Measurements from ENCODE around the gene SAMD13. TPM values are rescaled to one million over a fixed set of nuclear protein-coding genes. Genes with fewer than 3 reads are reported as not detected.

The SAMD13 gene
- total RNA-seq, 1 donor from 2014 or later = not detected

- Histone ChIP-seq H3K4me1 (peaks cover 20% of the 10 kb centered on the region), H3K4me3 (no peak overlapping the region), H3K27me3 (no peaks in the 10 kb centered on the region), H3K27ac (no peak overlapping the region), H3K9me3 (no peaks in the 10 kb centered on the region), H3K36me3 (no peaks in the 10 kb centered on the region)
- no peak for DNase-seq (ENCODE audit: extremely low spot score in 2 of 2)
- intact Hi-C loops (cut with DNase I) = no loop called here
- no peak for TF ChIP-seq POLR2A (IDR thresholded peaks at IDR 0.05)
- no peak for TF ChIP-seq POLR2AphosphoS5 (IDR thresholded peaks at IDR 0.05; ENCODE audit: insufficient read depth in 1 of 2, low read depth in 1 of 2)
- no peak for TF ChIP-seq CTCF (IDR thresholded peaks at IDR 0.05)
These were observed 51.0 kb downstream of the SAMD13 start for GRCh38 chr1:84352298-84353106.

- TF ChIP-seq CTCF (IDR thresholded peaks at IDR 0.05) = no peak
- TF ChIP-seq POLR2AphosphoS5 (IDR thresholded peaks at IDR 0.05; ENCODE audit: insufficient read depth in 1 of 2, low read depth in 1 of 2) = no peak
- no peak for TF ChIP-seq POLR2A (IDR thresholded peaks at IDR 0.05)
- H3K27me3 ChIP-seq = no peaks in the 10 kb centered on the region
- no peaks in the 10 kb centered on the region for H3K36me3 ChIP-seq
- no peak for DNase-seq (ENCODE audit: extremely low spot score in 2 of 2)
- no peaks in the 10 kb centered on the region for H3K9me3 ChIP-seq
- intact Hi-C loops (cut with DNase I) = no loop called here
- peaks cover 20% of the 10 kb centered on the region for H3K4me1 ChIP-seq
- H3K27ac ChIP-seq = no peak overlapping the region
- H3K4me3 ChIP-seq = no peak overlapping the region
These were observed 52.2 kb downstream of the SAMD13 start for GRCh38 chr1:84353695-84354094.

- H3K36me3 ChIP-seq = no peaks in the 10 kb centered on the region
These were observed 54.0 kb downstream of the SAMD13 start for GRCh38 chr1:84355556-84355955.

GRCh38 chr1:84356881-84357280 lies 55.4 kb downstream of the SAMD13 start:
- H3K27ac ChIP-seq = no peak overlapping the region
- intact Hi-C loops (cut with DNase I) = no loop called here
- TF ChIP-seq CTCF (IDR thresholded peaks at IDR 0.05) (no peak), POLR2AphosphoS5 (IDR thresholded peaks at IDR 0.05; ENCODE audit: insufficient read depth in 1 of 2, low read depth in 1 of 2) (no peak), POLR2A (IDR thresholded peaks at IDR 0.05) (no peak)
- peaks cover 20% of the 10 kb centered on the region for H3K4me1 ChIP-seq
- no peaks in the 10 kb centered on the region for H3K27me3 ChIP-seq
- H3K36me3 ChIP-seq = no peaks in the 10 kb centered on the region
- no peak overlapping the region for H3K4me3 ChIP-seq
- no peak for DNase-seq (ENCODE audit: extremely low spot score in 2 of 2)
- H3K9me3 ChIP-seq = no peaks in the 10 kb centered on the region

More at GRCh38 chr1:84355556-84355955, 54.0 kb downstream of the SAMD13 start:
- Histone ChIP-seq H3K4me3 (no peak overlapping the region), H3K27ac (no peak overlapping the region), H3K27me3 (no peaks in the 10 kb centered on the region), H3K9me3 (no peaks in the 10 kb centered on the region), H3K4me1 (peaks cover 20% of the 10 kb centered on the region)
- TF ChIP-seq CTCF (IDR thresholded peaks at IDR 0.05) = no peak
- no peak for TF ChIP-seq POLR2A (IDR thresholded peaks at IDR 0.05)
- TF ChIP-seq POLR2AphosphoS5 (IDR thresholded peaks at IDR 0.05; ENCODE audit: insufficient read depth in 1 of 2, low read depth in 1 of 2) = no peak
- no peak for DNase-seq (ENCODE audit: extremely low spot score in 2 of 2)
- intact Hi-C loops (cut with DNase I) = no loop called here

- Histone ChIP-seq H3K4me3 (no peak overlapping the region), H3K27me3 (no peaks in the 10 kb centered on the region), H3K4me1 (peaks cover 7% of the 10 kb centered on the region), H3K9me3 (no peaks in the 10 kb centered on the region), H3K27ac (no peak overlapping the region), H3K36me3 (no peaks in the 10 kb centered on the region)
- intact Hi-C loops (cut with DNase I) = no loop called here
- TF ChIP-seq POLR2A (IDR thresholded peaks at IDR 0.05) (no peak), CTCF (IDR thresholded peaks at IDR 0.05) (no peak), POLR2AphosphoS5 (IDR thresholded peaks at IDR 0.05; ENCODE audit: insufficient read depth in 1 of 2, low read depth in 1 of 2) (no peak)
- no peak for DNase-seq (ENCODE audit: extremely low spot score in 2 of 2)
These were observed 57.2 kb downstream of the SAMD13 start for GRCh38 chr1:84358695-84359094.

Data from vagina (tissue), 2 donors.